ENCODE results near the gene PRKCQ.

Gene PRKCQ

GRCh38 chr10:6504296-6504695 lies 75.8 kb downstream of the PRKCQ start:
- no peaks in the 10 kb centered on the region for H3K36me3 ChIP-seq (ENCODE audit: control insufficient read depth in 5 of 5, insufficient read depth in 5 of 5, low read length in 5 of 5)
- H3K4me1 ChIP-seq (ENCODE audit: control insufficient read depth in 5 of 5, insufficient read depth in 5 of 5, low read length in 5 of 5): no peaks in the 10 kb centered on the region
- no peaks in the 10 kb centered on the region for H3K27me3 ChIP-seq (ENCODE audit: control insufficient read depth in 5 of 5, insufficient read depth in 4 of 5, low read length in 5 of 5)
- H3K27ac ChIP-seq (ENCODE audit: low read depth, low read length): no peak overlapping the region
- no peak overlapping the region for H3K4me3 ChIP-seq (ENCODE audit: low read depth in 1 of 5, low read length in 5 of 5)
- H3K9ac ChIP-seq (ENCODE audit: low read length in 5 of 5): no peak overlapping the region
- H3K9me3 ChIP-seq (ENCODE audit: control insufficient read depth in 5 of 5, low read length in 5 of 5): no peaks in the 10 kb centered on the region

- no peaks in the 10 kb centered on the region for H3K36me3 ChIP-seq (ENCODE audit: control insufficient read depth in 5 of 5, insufficient read depth in 5 of 5, low read length in 5 of 5)
- H3K27me3 ChIP-seq (ENCODE audit: control insufficient read depth in 5 of 5, insufficient read depth in 4 of 5, low read length in 5 of 5): no peaks in the 10 kb centered on the region
- H3K27ac ChIP-seq (ENCODE audit: low read depth, low read length): no peak overlapping the region
- H3K4me3 ChIP-seq (ENCODE audit: low read depth in 1 of 5, low read length in 5 of 5): no peak overlapping the region
- no peaks in the 10 kb centered on the region for H3K4me1 ChIP-seq (ENCODE audit: control insufficient read depth in 5 of 5, insufficient read depth in 5 of 5, low read length in 5 of 5)
- no peaks in the 10 kb centered on the region for H3K9me3 ChIP-seq (ENCODE audit: control insufficient read depth in 5 of 5, low read length in 5 of 5)
- no peak overlapping the region for H3K9ac ChIP-seq (ENCODE audit: low read length in 5 of 5)
Observed at GRCh38 chr10:6503171-6503570, 76.9 kb downstream of the PRKCQ start.

GRCh38 chr10:6501931-6502330 lies 78.1 kb downstream of the PRKCQ start:
- Histone ChIP-seq H3K27ac (ENCODE audit: low read depth, low read length) (no peak overlapping the region), H3K4me3 (ENCODE audit: low read depth in 1 of 5, low read length in 5 of 5) (no peak overlapping the region), H3K9ac (ENCODE audit: low read length in 5 of 5) (no peak overlapping the region), H3K9me3 (ENCODE audit: control insufficient read depth in 5 of 5, low read length in 5 of 5) (no peaks in the 10 kb centered on the region), H3K4me1 (ENCODE audit: control insufficient read depth in 5 of 5, insufficient read depth in 5 of 5, low read length in 5 of 5) (no peaks in the 10 kb centered on the region), H3K27me3 (ENCODE audit: control insufficient read depth in 5 of 5, insufficient read depth in 4 of 5, low read length in 5 of 5) (no peaks in the 10 kb centered on the region), H3K36me3 (ENCODE audit: control insufficient read depth in 5 of 5, insufficient read depth in 5 of 5, low read length in 5 of 5) (no peaks in the 10 kb centered on the region)

GRCh38 chr10:6499974-6500373 lies 80.1 kb downstream of the PRKCQ start:
- H3K9me3 ChIP-seq (ENCODE audit: control insufficient read depth in 5 of 5, low read length in 5 of 5): no peaks in the 10 kb centered on the region
- no peak overlapping the region for H3K4me3 ChIP-seq (ENCODE audit: low read depth in 1 of 5, low read length in 5 of 5)
- H3K36me3 ChIP-seq (ENCODE audit: control insufficient read depth in 5 of 5, insufficient read depth in 5 of 5, low read length in 5 of 5): no peaks in the 10 kb centered on the region
- H3K9ac ChIP-seq (ENCODE audit: low read length in 5 of 5): no peak overlapping the region
- H3K27ac ChIP-seq (ENCODE audit: low read depth, low read length): no peak overlapping the region
- no peaks in the 10 kb centered on the region for H3K4me1 ChIP-seq (ENCODE audit: control insufficient read depth in 5 of 5, insufficient read depth in 5 of 5, low read length in 5 of 5)
- H3K27me3 ChIP-seq (ENCODE audit: control insufficient read depth in 5 of 5, insufficient read depth in 4 of 5, low read length in 5 of 5): no peaks in the 10 kb centered on the region

GRCh38 chr10:6498771-6499170 lies 81.3 kb downstream of the PRKCQ start:
- no peaks in the 10 kb centered on the region for H3K9me3 ChIP-seq (ENCODE audit: control insufficient read depth in 5 of 5, low read length in 5 of 5)
- no peak overlapping the region for H3K27ac ChIP-seq (ENCODE audit: low read depth, low read length)
- H3K27me3 ChIP-seq (ENCODE audit: control insufficient read depth in 5 of 5, insufficient read depth in 4 of 5, low read length in 5 of 5): no peaks in the 10 kb centered on the region
- H3K9ac ChIP-seq (ENCODE audit: low read length in 5 of 5): no peak overlapping the region
- H3K4me3 ChIP-seq (ENCODE audit: low read depth in 1 of 5, low read length in 5 of 5): no peak overlapping the region
- no peaks in the 10 kb centered on the region for H3K36me3 ChIP-seq (ENCODE audit: control insufficient read depth in 5 of 5, insufficient read depth in 5 of 5, low read length in 5 of 5)
- H3K4me1 ChIP-seq (ENCODE audit: control insufficient read depth in 5 of 5, insufficient read depth in 5 of 5, low read length in 5 of 5): no peaks in the 10 kb centered on the region

GRCh38 chr10:6497620-6498019 lies 82.5 kb downstream of the PRKCQ start:
- Histone ChIP-seq H3K27ac (ENCODE audit: low read depth, low read length) (no peak overlapping the region), H3K36me3 (ENCODE audit: control insufficient read depth in 5 of 5, insufficient read depth in 5 of 5, low read length in 5 of 5) (no peaks in the 10 kb centered on the region)

GRCh38 chr10:6494936-6495592 lies 85.0 kb downstream of the PRKCQ start:
- H3K9ac ChIP-seq (ENCODE audit: low read length in 5 of 5): no peak overlapping the region
- peaks cover 0 to 2% (median 0%) of the 10 kb centered on the region in 5 donors for H3K27me3 ChIP-seq (ENCODE audit: control insufficient read depth in 5 of 5, insufficient read depth in 4 of 5, low read length in 5 of 5)
- no peaks in the 10 kb centered on the region for H3K36me3 ChIP-seq (ENCODE audit: control insufficient read depth in 5 of 5, insufficient read depth in 5 of 5, low read length in 5 of 5)
- H3K27ac ChIP-seq (ENCODE audit: low read depth, low read length): no peak overlapping the region
- H3K9me3 ChIP-seq (ENCODE audit: control insufficient read depth in 5 of 5, low read length in 5 of 5): no peaks in the 10 kb centered on the region
- peak overlapping the region in 1 of 5 donors; percentile 10 for H3K4me3 ChIP-seq (ENCODE audit: low read depth in 1 of 5, low read length in 5 of 5)
- no peaks in the 10 kb centered on the region for H3K4me1 ChIP-seq (ENCODE audit: control insufficient read depth in 5 of 5, insufficient read depth in 5 of 5, low read length in 5 of 5)

More at GRCh38 chr10:6497620-6498019, 82.5 kb downstream of the PRKCQ start:
- Histone ChIP-seq H3K9me3 (ENCODE audit: control insufficient read depth in 5 of 5, low read length in 5 of 5) (no peaks in the 10 kb centered on the region), H3K9ac (ENCODE audit: low read length in 5 of 5) (no peak overlapping the region), H3K27me3 (ENCODE audit: control insufficient read depth in 5 of 5, insufficient read depth in 4 of 5, low read length in 5 of 5) (no peaks in the 10 kb centered on the region), H3K4me3 (ENCODE audit: low read depth in 1 of 5, low read length in 5 of 5) (no peak overlapping the region), H3K4me1 (ENCODE audit: control insufficient read depth in 5 of 5, insufficient read depth in 5 of 5, low read length in 5 of 5) (no peaks in the 10 kb centered on the region)

- peaks cover 0 to 3% (median 0%) of the 10 kb centered on the region in 5 donors for H3K27me3 ChIP-seq (ENCODE audit: control insufficient read depth in 5 of 5, insufficient read depth in 4 of 5, low read length in 5 of 5)
- H3K27ac ChIP-seq (ENCODE audit: low read depth, low read length): no peak overlapping the region
- H3K4me3 ChIP-seq (ENCODE audit: low read depth in 1 of 5, low read length in 5 of 5): no peak overlapping the region
- H3K4me1 ChIP-seq (ENCODE audit: control insufficient read depth in 5 of 5, insufficient read depth in 5 of 5, low read length in 5 of 5): peaks cover 0 to 1% (median 0%) of the 10 kb centered on the region in 5 donors
- no peaks in the 10 kb centered on the region for H3K9me3 ChIP-seq (ENCODE audit: control insufficient read depth in 5 of 5, low read length in 5 of 5)
- H3K9ac ChIP-seq (ENCODE audit: low read length in 5 of 5): no peak overlapping the region
- no peaks in the 10 kb centered on the region for H3K36me3 ChIP-seq (ENCODE audit: control insufficient read depth in 5 of 5, insufficient read depth in 5 of 5, low read length in 5 of 5)
Observed at GRCh38 chr10:6494442-6494819, 85.6 kb downstream of the PRKCQ start.

- Histone ChIP-seq H3K27ac (ENCODE audit: low read depth, low read length) (no peak overlapping the region), H3K36me3 (ENCODE audit: control insufficient read depth in 5 of 5, insufficient read depth in 5 of 5, low read length in 5 of 5) (no peaks in the 10 kb centered on the region), H3K4me3 (ENCODE audit: low read depth in 1 of 5, low read length in 5 of 5) (no peak overlapping the region), H3K27me3 (ENCODE audit: control insufficient read depth in 5 of 5, insufficient read depth in 4 of 5, low read length in 5 of 5) (peaks cover 0 to 3% (median 0%) of the 10 kb centered on the region in 5 donors), H3K9ac (ENCODE audit: low read length in 5 of 5) (no peak overlapping the region), H3K4me1 (ENCODE audit: control insufficient read depth in 5 of 5, insufficient read depth in 5 of 5, low read length in 5 of 5) (peaks cover 0 to 1% (median 0%) of the 10 kb centered on the region in 5 donors), H3K9me3 (ENCODE audit: control insufficient read depth in 5 of 5, low read length in 5 of 5) (no peaks in the 10 kb centered on the region)
Observed at GRCh38 chr10:6493521-6494441, 86.3 kb downstream of the PRKCQ start.

GRCh38 chr10:6492896-6493295 lies 87.2 kb downstream of the PRKCQ start:
- peaks cover 0 to 1% (median 0%) of the 10 kb centered on the region in 5 donors for H3K4me1 ChIP-seq (ENCODE audit: control insufficient read depth in 5 of 5, insufficient read depth in 5 of 5, low read length in 5 of 5)

More at GRCh38 chr10:6492896-6493295, 87.2 kb downstream of the PRKCQ start:
- no peaks in the 10 kb centered on the region for H3K36me3 ChIP-seq (ENCODE audit: control insufficient read depth in 5 of 5, insufficient read depth in 5 of 5, low read length in 5 of 5)
- H3K27ac ChIP-seq (ENCODE audit: low read depth, low read length): no peak overlapping the region
- H3K9me3 ChIP-seq (ENCODE audit: control insufficient read depth in 5 of 5, low read length in 5 of 5): no peaks in the 10 kb centered on the region
- no peak overlapping the region for H3K9ac ChIP-seq (ENCODE audit: low read length in 5 of 5)
- H3K27me3 ChIP-seq (ENCODE audit: control insufficient read depth in 5 of 5, insufficient read depth in 4 of 5, low read length in 5 of 5): peaks cover 0 to 3% (median 0%) of the 10 kb centered on the region in 5 donors
- H3K4me3 ChIP-seq (ENCODE audit: low read depth in 1 of 5, low read length in 5 of 5): no peak overlapping the region

All from subcutaneous abdominal adipose tissue (tissue), 5 donors.